ENCODE results near the gene MXD1. TPM values are rescaled to one million over a fixed set of nuclear protein-coding genes. Genes with fewer than 3 reads are reported as not detected.

Gene MXD1
- total and polyA plus RNA-seq, 2 experiments from 2014 or later = 29.7 to 41.8 TPM

DNA sequence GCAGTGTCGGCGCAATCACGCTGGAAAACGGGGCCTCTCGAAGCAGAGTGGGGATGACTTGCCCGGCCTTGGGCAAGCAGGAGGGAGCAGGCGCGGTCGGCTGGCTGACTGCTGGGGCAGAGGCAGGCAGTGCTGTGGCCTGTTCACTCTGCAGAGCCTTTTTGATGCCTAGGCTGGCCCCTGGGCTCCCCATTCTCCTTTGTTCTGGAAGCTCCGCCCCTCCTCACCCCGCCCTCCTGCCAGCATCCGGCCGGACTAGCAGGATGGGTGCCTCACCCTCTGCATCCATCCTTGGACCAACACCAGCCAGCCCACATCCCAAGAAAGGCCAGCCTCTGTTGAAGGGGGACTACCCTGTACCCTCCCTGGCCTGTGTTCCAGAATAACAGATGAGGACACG, 46.6 kb downstream of the MXD1 start, which contains the start of gene ASPRV1:
ASPRV1 (minus strand) TSS at position 136 of the 400 bp plus-strand sequence. CDS start 195 bp downstream, outside the sequence.
- H3K27me3 ChIP-seq = peaks cover 3% of the 10 kb centered on the region
- no peaks in the 10 kb centered on the region for H4K20me1 ChIP-seq (ENCODE audit: insufficient read depth, poor library complexity, severe bottlenecking)
- no peaks in the 10 kb centered on the region for H3K79me2 ChIP-seq
- H3K4me2 ChIP-seq = no peak within 1 kb of the TSS
- no peaks in the 10 kb centered on the region for H3K9me2 ChIP-seq (replicated peaks; ENCODE audit: insufficient read depth)
- DNase-seq (ENCODE audit: low spot score) = no peak
- 90% methylated on average over 14 of the region's 14 CpGs for WGBS (ENCODE audit: low lambda C conversion rate, missing lambda C conversion rate)
- H3K9me3 ChIP-seq (ENCODE audit: low read depth) = no peaks in the 10 kb centered on the region
- no peaks in the 10 kb centered on the region for H3K4me1 ChIP-seq (ENCODE audit: insufficient read depth)
- no peaks in the 10 kb centered on the region for H3K36me3 ChIP-seq (replicated peaks; ENCODE audit: insufficient read depth, low read depth)
- no peak within 1 kb of the TSS for H3K4me3 ChIP-seq
- no peak within 1 kb of the TSS for H3K27ac ChIP-seq
- TF ChIP-seq EZH2 (IDR thresholded peaks at IDR 0.05; ENCODE audit: borderline replicate concordance) = no peak
- no peak for TF ChIP-seq EZH2phosphoT487 (IDR thresholded peaks at IDR 0.05; ENCODE audit: low read depth, severe bottlenecking, unreplicated experiment)
- TF ChIP-seq, protein P1, sequence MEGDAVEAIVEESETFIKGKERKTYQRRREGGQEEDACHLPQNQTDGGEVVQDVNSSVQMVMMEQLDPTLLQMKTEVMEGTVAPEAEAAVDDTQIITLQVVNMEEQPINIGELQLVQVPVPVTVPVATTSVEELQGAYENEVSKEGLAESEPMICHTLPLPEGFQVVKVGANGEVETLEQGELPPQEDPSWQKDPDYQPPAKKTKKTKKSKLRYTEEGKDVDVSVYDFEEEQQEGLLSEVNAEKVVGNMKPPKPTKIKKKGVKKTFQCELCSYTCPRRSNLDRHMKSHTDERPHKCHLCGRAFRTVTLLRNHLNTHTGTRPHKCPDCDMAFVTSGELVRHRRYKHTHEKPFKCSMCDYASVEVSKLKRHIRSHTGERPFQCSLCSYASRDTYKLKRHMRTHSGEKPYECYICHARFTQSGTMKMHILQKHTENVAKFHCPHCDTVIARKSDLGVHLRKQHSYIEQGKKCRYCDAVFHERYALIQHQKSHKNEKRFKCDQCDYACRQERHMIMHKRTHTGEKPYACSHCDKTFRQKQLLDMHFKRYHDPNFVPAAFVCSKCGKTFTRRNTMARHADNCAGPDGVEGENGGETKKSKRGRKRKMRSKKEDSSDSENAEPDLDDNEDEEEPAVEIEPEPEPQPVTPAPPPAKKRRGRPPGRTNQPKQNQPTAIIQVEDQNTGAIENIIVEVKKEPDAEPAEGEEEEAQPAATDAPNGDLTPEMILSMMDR (IDR thresholded peaks at IDR 0.05; ENCODE audit: poor library complexity) = no peak
- H2AFZ ChIP-seq = no peak within 1 kb of the TSS

DNA sequence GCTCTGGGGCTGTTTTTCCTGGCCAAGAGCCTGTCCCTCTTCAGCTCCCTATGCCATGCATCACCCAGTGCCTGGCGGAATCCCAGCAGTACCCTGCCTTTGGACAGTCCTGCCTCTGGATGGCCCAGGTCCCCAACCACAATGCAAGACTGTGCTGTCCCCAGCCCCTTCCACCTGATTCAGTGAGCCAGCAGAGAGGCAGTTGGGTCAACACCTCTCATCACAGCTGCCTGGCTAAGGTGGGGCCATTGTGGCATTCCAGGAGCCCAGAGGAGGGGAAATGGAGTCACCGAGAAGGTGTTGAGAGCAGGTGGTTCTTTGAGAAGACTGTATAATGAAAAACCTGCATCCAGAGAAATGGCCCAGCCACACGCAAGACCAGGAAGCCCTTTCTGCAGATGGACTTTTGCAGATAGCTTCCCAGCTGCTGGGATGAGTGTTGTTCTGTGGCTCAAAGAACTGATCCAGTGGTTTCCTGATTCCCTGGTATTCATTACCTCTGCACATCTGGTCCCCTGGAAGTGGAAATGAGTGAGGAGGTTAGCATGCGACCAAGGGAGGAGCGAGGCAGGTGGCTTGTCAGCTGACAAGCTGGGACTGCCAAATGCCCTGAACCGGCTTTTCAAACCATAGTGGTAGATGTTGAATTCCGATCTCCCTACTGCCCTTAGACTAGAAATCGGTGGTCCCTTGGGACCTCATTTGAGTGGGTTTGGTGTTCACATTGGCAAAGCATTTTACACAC, 48.2 kb downstream of the MXD1 start:
- H3K79me2 ChIP-seq = no peaks in the 10 kb centered on the region
- no peaks in the 10 kb centered on the region for H3K9me2 ChIP-seq (replicated peaks; ENCODE audit: insufficient read depth)
- H4K20me1 ChIP-seq (ENCODE audit: insufficient read depth, poor library complexity, severe bottlenecking) = no peaks in the 10 kb centered on the region
- no peak overlapping the region for H3K4me3 ChIP-seq
- no peak overlapping the region for H3K27ac ChIP-seq
- no peaks in the 10 kb centered on the region for H3K36me3 ChIP-seq (replicated peaks; ENCODE audit: insufficient read depth, low read depth)
- H3K9me3 ChIP-seq (ENCODE audit: low read depth) = no peaks in the 10 kb centered on the region
- H3K27me3 ChIP-seq = no peaks in the 10 kb centered on the region
- no peak overlapping the region for H2AFZ ChIP-seq
- 92% methylated on average over 8 of the region's 8 CpGs for WGBS (ENCODE audit: low lambda C conversion rate, missing lambda C conversion rate)
- TF ChIP-seq EZH2phosphoT487 (IDR thresholded peaks at IDR 0.05; ENCODE audit: low read depth, severe bottlenecking, unreplicated experiment) (no peak), EZH2 (IDR thresholded peaks at IDR 0.05; ENCODE audit: borderline replicate concordance) (no peak)
- TF ChIP-seq, protein P1 (IDR thresholded peaks at IDR 0.05; ENCODE audit: poor library complexity) = no peak
- H3K4me2 ChIP-seq = no peak overlapping the region
- no peak for DNase-seq (ENCODE audit: low spot score)
- H3K4me1 ChIP-seq (ENCODE audit: insufficient read depth) = no peaks in the 10 kb centered on the region

DNA sequence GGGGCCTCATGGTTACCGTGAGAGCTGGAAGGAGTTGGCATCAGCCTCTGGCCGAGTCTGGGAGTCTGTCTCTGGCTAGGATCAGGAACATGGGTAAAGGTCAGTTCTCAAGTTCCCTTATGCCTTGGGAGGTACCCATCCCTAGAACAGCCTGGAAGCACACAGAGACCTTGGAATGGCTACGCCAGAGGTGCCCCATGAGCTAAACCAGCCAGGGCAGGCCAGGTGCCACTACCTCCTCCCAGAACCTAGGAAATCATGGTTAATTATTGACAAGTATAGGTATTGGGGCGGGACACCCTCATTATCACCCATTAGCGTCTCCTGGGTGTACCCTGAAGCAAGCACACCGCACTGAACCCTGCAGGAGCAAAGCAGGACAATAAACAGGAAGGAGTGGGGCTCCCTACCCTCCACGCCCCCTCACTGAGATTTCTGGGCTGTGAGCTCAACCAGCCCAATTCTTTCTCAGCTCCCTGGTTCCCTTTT, 49.5 kb downstream of the MXD1 start:
- peak overlapping the region; percentile 73 for H3K27ac ChIP-seq
- peak; percentile 42 for DNase-seq (ENCODE audit: low spot score)
- no peaks in the 10 kb centered on the region for H3K9me2 ChIP-seq (replicated peaks; ENCODE audit: insufficient read depth)
- H3K4me3 ChIP-seq = no peak overlapping the region
- no peaks in the 10 kb centered on the region for H3K9me3 ChIP-seq (ENCODE audit: low read depth)
- no peaks in the 10 kb centered on the region for H3K4me1 ChIP-seq (ENCODE audit: insufficient read depth)
- TF ChIP-seq EZH2phosphoT487 (IDR thresholded peaks at IDR 0.05; ENCODE audit: low read depth, severe bottlenecking, unreplicated experiment) (no peak), EZH2 (IDR thresholded peaks at IDR 0.05; ENCODE audit: borderline replicate concordance) (no peak)
- TF ChIP-seq, protein P1 (IDR thresholded peaks at IDR 0.05; ENCODE audit: poor library complexity) = no peak
- H3K27me3 ChIP-seq = no peaks in the 10 kb centered on the region
- WGBS (ENCODE audit: low lambda C conversion rate, missing lambda C conversion rate) = 60% methylated on average over 7 of the region's 7 CpGs
- H4K20me1 ChIP-seq (ENCODE audit: insufficient read depth, poor library complexity, severe bottlenecking) = no peaks in the 10 kb centered on the region
- no peaks in the 10 kb centered on the region for H3K79me2 ChIP-seq
- peak overlapping the region; percentile 5 for H3K4me2 ChIP-seq
- no peak overlapping the region for H2AFZ ChIP-seq
- no peaks in the 10 kb centered on the region for H3K36me3 ChIP-seq (replicated peaks; ENCODE audit: insufficient read depth, low read depth)

All from hepatocyte (in vitro differentiated cells).